HG03064 (cell line): ENCODE data around the gene SSTR3.
"Not testable (repeated sequence)": the region's sequence is repeated elsewhere in the genome, so short reads cannot be mapped to it uniquely, and the experiment has no call there.

Experiments used
- ATAC-seq: cut with Tn5 transposase; IDR thresholded peaks from one replicate; pipeline ENCODE4 v1.9.1; 2021; ENCODE audit warnings: low read depth; ENCODE audit not compliant: unreplicated experiment

The SSTR3 gene

GRCh38 chr22:37212174-37212906 is at the start of gene SSTR3:
Gene SSTR3 (minus strand): TSS chr22:37212477. CDS start chr22:37207803, 4,674 bp downstream.
- ATAC-seq, result no peak

- no peak for ATAC-seq
These were observed 48.6 kb upstream of the SSTR3 start for GRCh38 chr22:37260901-37261336.

GRCh38 chr22:37260155-37260795 is 48.0 kb upstream of the SSTR3 start:
- no peak for ATAC-seq

- ATAC-seq, result no peak
These were observed 47.3 kb upstream of the SSTR3 start for GRCh38 chr22:37259540-37260029.

- no peak for ATAC-seq
These were observed 46.6 kb upstream of the SSTR3 start for GRCh38 chr22:37258753-37259401.

- ATAC-seq, result no peak
These were observed 45.9 kb upstream of the SSTR3 start for GRCh38 chr22:37258005-37258752.

- no peak for ATAC-seq
These were observed 43.9 kb upstream of the SSTR3 start for GRCh38 chr22:37256075-37256726.

- ATAC-seq, result no peak
These were observed 43.3 kb upstream of the SSTR3 start for GRCh38 chr22:37255558-37256006.

GRCh38 chr22:37254867-37255233 is 42.6 kb upstream of the SSTR3 start:
- ATAC-seq, result no peak

- no peak for ATAC-seq
These were observed 42.1 kb upstream of the SSTR3 start for GRCh38 chr22:37254209-37254866.

- ATAC-seq, result no peak
These were observed 40.9 kb upstream of the SSTR3 start for GRCh38 chr22:37253126-37253660.

GRCh38 chr22:37251836-37252235 is 39.6 kb upstream of the SSTR3 start:
- ATAC-seq, result not testable (repeated sequence)

GRCh38 chr22:37249986-37250385 is 37.7 kb upstream of the SSTR3 start:
- no peak for ATAC-seq

GRCh38 chr22:37248251-37248650 is 36.0 kb upstream of the SSTR3 start:
- no peak for ATAC-seq

- ATAC-seq, result no peak
These were observed 33.5 kb upstream of the SSTR3 start for GRCh38 chr22:37245740-37246139.

- no peak for ATAC-seq
These were observed 32.8 kb upstream of the SSTR3 start for GRCh38 chr22:37244922-37245722.

GRCh38 chr22:37244114-37244921 is 32.0 kb upstream of the SSTR3 start, which contains the start of gene RAC2:
Gene RAC2 (minus strand): TSS chr22:37244269. CDS start chr22:37244148, 121 bp downstream.
- peak; percentile 38 for ATAC-seq
